Endothelial cell of umbilical vein (primary cell): ENCODE measurements around the gene SLC4A5. TPM values are rescaled to one million over a fixed set of nuclear protein-coding genes. Genes with fewer than 3 reads are reported as not detected.

ENCODE experiments used
- BruUV-seq: library from RNA; stranded (reverse); fragments of 400-500 nt; replicated peaks from 2 replicates; lab custom pipeline; 2021; lab: Mats Ljungman, UMichigan
- CTCF ChIA-PET: fragments of 300-600, 350-600 bp; sonication (Branson Sonifier 250); formaldehyde crosslinking; loops from one replicate; lab custom pipeline; 2021; ENCODE audit warnings: antibody characterized with exemption, inconsistent platforms; lab: Charles Lee
- POLR2A ChIA-PET: fragments of 300-600, 350-600 bp; sonication (Branson Sonifier 250); formaldehyde crosslinking; loops from one replicate; lab custom pipeline; 2021; ENCODE audit warnings: antibody characterized with exemption, inconsistent platforms; lab: Charles Lee
- DNase-seq: peaks from one replicate; pipeline ENCODE4 v3.0.0-alpha.2; 2011; ENCODE audit warnings: low read depth, low spot score
- FAIRE-seq: peaks from 2 replicates; lab custom pipeline; 2011; peaks lifted over from hg19 to GRCh38; lab: Jason Lieb, UNC
- H2AFZ ChIP-seq: 2 replicates; pipeline ENCODE4 v1.6.0; 2012; ENCODE audit warnings: low read depth, low read length, control low read depth, inconsistent platforms
- H3K27ac ChIP-seq: 2 replicates; pipeline ENCODE4 v1.5.1; 2011; ENCODE audit warnings: low read depth, mild to moderate bottlenecking, control low read depth, low read length, moderate library complexity; ENCODE audit not compliant: insufficient read depth
- H3K27me3 ChIP-seq, 2 experiments: 2 replicates each; pipeline versions ENCODE4 v1.6.0 to v1.6.1; 2011; ENCODE audit warnings: low read length in 2 of 2, mixed read lengths in 1 of 2; ENCODE audit not compliant: control insufficient read depth in 2 of 2, insufficient read depth in 2 of 2
- H3K36me3 ChIP-seq, 2 experiments: 2 replicates in 1 of 2; 3 replicates in 1 of 2; pipeline ENCODE4 v1.5.1; 2011; ENCODE audit warnings: low read length in 2 of 2, mild to moderate bottlenecking in 1 of 2, moderate library complexity in 1 of 2; ENCODE audit not compliant: control insufficient read depth in 2 of 2, insufficient read depth in 2 of 2; ENCODE audit errors: extremely low read depth in 1 of 2
- H3K4me1 ChIP-seq: 3 replicates; pipeline ENCODE4 v1.5.1; 2011; ENCODE audit warnings: mild to moderate bottlenecking, low read length; ENCODE audit not compliant: control insufficient read depth, insufficient read depth; ENCODE audit errors: extremely low read depth
- H3K4me2 ChIP-seq: 2 replicates; pipeline ENCODE4 v1.6.1; 2011; ENCODE audit warnings: low read length, control low read depth, mixed read lengths; ENCODE audit not compliant: insufficient read depth
- H3K4me3 ChIP-seq, 3 experiments: fragments of 200-600 bp in 1 of 3; sonication (generic), shearing (Covaris generic) in 1 of 3; replicated peaks in 1 of 3; 2 replicates each; pipeline ENCODE4 v1.5.1; 2011 to 2016; ENCODE audit warnings: control low read depth in 3 of 3, low read length in 3 of 3, mild to moderate bottlenecking in 2 of 3, inconsistent platforms in 1 of 3, low read depth in 1 of 3, moderate library complexity in 1 of 3; ENCODE audit not compliant: insufficient read depth in 1 of 3
- H3K79me2 ChIP-seq: 2 replicates; pipeline ENCODE4 v1.6.0; 2012; ENCODE audit warnings: low read length, inconsistent platforms; ENCODE audit not compliant: control insufficient read depth, insufficient read depth
- H3K9ac ChIP-seq: replicated peaks from 2 replicates; pipeline ENCODE3; 2011; ENCODE audit warnings: low read length, control low read depth; ENCODE audit not compliant: insufficient read depth; ENCODE audit errors: extremely low read depth
- H3K9me1 ChIP-seq: replicated peaks from 3 replicates; pipeline ENCODE4 v1.6.0; 2011; ENCODE audit warnings: mild to moderate bottlenecking, low read length; ENCODE audit not compliant: control insufficient read depth, insufficient read depth; ENCODE audit errors: extremely low read depth
- H3K9me3 ChIP-seq: replicated peaks from 2 replicates; pipeline ENCODE4 v1.5.1; 2012; ENCODE audit warnings: low read length, inconsistent platforms; ENCODE audit not compliant: control insufficient read depth, insufficient read depth
- H4K20me1 ChIP-seq: replicated peaks from 2 replicates; pipeline ENCODE3; 2011; ENCODE audit warnings: mild to moderate bottlenecking, low read length; ENCODE audit not compliant: control insufficient read depth, insufficient read depth; ENCODE audit errors: extremely low read depth
- CTCF ChIP-seq, 2 donors: IDR thresholded peaks; 1 replicate in 1 of 2; 2 replicates in 1 of 2; pipeline ENCODE4 v1.5.1; 2011; ENCODE audit warnings: low read length in 2 of 2, mild to moderate bottlenecking in 2 of 2, moderate library complexity in 2 of 2, control low read depth in 1 of 2, inconsistent platforms in 1 of 2, low read depth in 1 of 2; ENCODE audit not compliant: insufficient read depth in 1 of 2; ENCODE audit errors: extremely low read depth in 1 of 2
- EZH2 ChIP-seq: IDR thresholded peaks from 2 replicates; pipeline ENCODE4 v1.6.1; 2012; ENCODE audit warnings: borderline replicate concordance, low read depth, mild to moderate bottlenecking, moderate library complexity, low read length, inconsistent platforms; ENCODE audit not compliant: severe bottlenecking
- FOS ChIP-seq: IDR thresholded peaks from 2 replicates; pipeline ENCODE4 v1.6.1; 2011; ENCODE audit warnings: mild to moderate bottlenecking, low read length, moderate library complexity, borderline replicate concordance; ENCODE audit not compliant: insufficient read depth
- GATA2 ChIP-seq: IDR thresholded peaks from 2 replicates; pipeline ENCODE4 v1.7.0; 2011; ENCODE audit warnings: low read depth, mild to moderate bottlenecking, moderate library complexity, mixed read lengths, low read length; ENCODE audit not compliant: insufficient read length, insufficient read depth
- JUN ChIP-seq: IDR thresholded peaks from 2 replicates; pipeline ENCODE4 v1.6.1; 2011; ENCODE audit warnings: borderline replicate concordance, low read depth; ENCODE audit not compliant: insufficient read length, insufficient read depth
- MYC ChIP-seq: IDR thresholded peaks from one replicate; pipeline ENCODE4 v1.6.1; 2011; ENCODE audit warnings: mild to moderate bottlenecking, low read depth, low read length
- POLR2A ChIP-seq: IDR thresholded peaks from 2 replicates; pipeline ENCODE4 v1.6.1; 2012; ENCODE audit warnings: low read depth, mild to moderate bottlenecking, control low read depth, low read length
- POLR2AphosphoS5 ChIP-seq: IDR thresholded peaks from 2 replicates; pipeline ENCODE4 v1.6.1; 2012; ENCODE audit warnings: low read depth, mild to moderate bottlenecking, control low read depth, low read length, moderate library complexity; ENCODE audit not compliant: insufficient read depth
- dilution Hi-C: fragments of 300-500 bp; cut with MboI; formaldehyde crosslinking; loops from one replicate; pipeline ENCODE4 v1.15.0; 2019; ENCODE audit warnings: low sequenced_read_pairs; ENCODE audit not compliant: extremely low pct_ligation_motif_present
- intact Hi-C: fragments of 100-400 bp; cut with micrococcal nuclease; formaldehyde crosslinking; loops from one replicate; pipeline ENCODE4 v1.10.0; 2022
- polyA plus RNA-seq, 4 experiments: library from polyadenylated mRNA; depleted of rRNA in 3 of 4; stranded (reverse) in 3 of 4; unstranded in 1 of 4; fragments of >200 nt; gene quantifications; 2 replicates each; pipeline versions ENCODE4 v1.2.1 to v1.2.3, GENCODE V29; 2011 to 2012; ENCODE audit warnings: missing spikeins in 1 of 4
- total RNA-seq: library from RNA; stranded (reverse); gene quantifications from 2 replicates; pipeline ENCODE4 v1.2.3, GENCODE V29; 2021
- TF ChIP-seq, protein P1 (sequence below): IDR thresholded peaks from 2 replicates; pipeline ENCODE4 v1.6.1; 2011; ENCODE audit not compliant: insufficient read depth, insufficient read length

SLC4A5 gene
- total and polyA plus RNA-seq, 2 donors (not counting 3 experiments of a cell fraction or from before 2014, with no cell fraction given), result 0.12 to 0.97 TPM

DNA sequence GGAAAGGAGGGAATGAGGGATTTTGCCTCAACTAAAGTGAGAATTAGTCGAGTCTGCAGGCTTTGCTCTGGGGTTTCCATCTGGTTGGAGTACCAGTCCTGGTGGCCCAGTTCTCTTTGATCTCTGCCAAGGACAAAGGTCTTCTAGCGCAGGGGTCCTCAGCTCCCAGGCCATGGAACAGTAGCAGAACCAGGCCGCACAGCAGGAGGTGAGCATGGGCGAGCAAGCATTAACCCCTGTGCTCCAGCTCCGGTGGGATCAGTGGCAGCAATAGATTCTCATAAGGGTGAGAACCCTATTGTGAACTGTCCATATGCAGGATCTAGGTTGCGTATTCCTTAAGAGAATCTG, 120.9 kb downstream of the SLC4A5 start:
- TF ChIP-seq CTCF (IDR thresholded peaks at IDR 0.05; ENCODE audit: extremely low read depth in 1 of 2, insufficient read depth in 1 of 2, low read depth in 1 of 2, low read length in 2 of 2) (no peak), GATA2 (no peak), FOS (no peak), POLR2AphosphoS5 (no peak), POLR2A (no peak), EZH2 (no peak), JUN (no peak), MYC (no peak)
- TF ChIP-seq, protein P1, sequence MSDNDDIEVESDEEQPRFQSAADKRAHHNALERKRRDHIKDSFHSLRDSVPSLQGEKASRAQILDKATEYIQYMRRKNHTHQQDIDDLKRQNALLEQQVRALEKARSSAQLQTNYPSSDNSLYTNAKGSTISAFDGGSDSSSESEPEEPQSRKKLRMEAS, result no peak
- H3K36me3 ChIP-seq, result peaks cover 0 to 3% of the 10 kb centered on the region in 2 experiments
- POLR2A ChIA-PET, result no interaction called here
- dilution Hi-C loops, result no loop called here
- H3K4me1 ChIP-seq, result no peaks in the 10 kb centered on the region
- no peak overlapping the region for H3K27ac ChIP-seq
- H3K9me3 ChIP-seq, result no peaks in the 10 kb centered on the region
- no peaks in the 10 kb centered on the region for H4K20me1 ChIP-seq
- H3K4me2 ChIP-seq, result no peak overlapping the region
- no peaks in the 10 kb centered on the region for H3K79me2 ChIP-seq
- intact Hi-C loops, result no loop called here
- no peak for DNase-seq
- no peaks in the 10 kb centered on the region for H3K9me1 ChIP-seq
- BruUV-seq, result no TSS peak
- CTCF ChIA-PET, result no interaction called here
- no peaks in the 10 kb centered on the region for H3K27me3 ChIP-seq
- H2AFZ ChIP-seq, result no peak overlapping the region
- FAIRE-seq, result no peak
- no peak overlapping the region for H3K9ac ChIP-seq
- H3K4me3 ChIP-seq, result no peak overlapping the region
